Measurements from ENCODE around the gene CD7. TPM values are rescaled to one million over a fixed set of nuclear protein-coding genes. Genes with fewer than 3 reads are reported as not detected.
"Not testable (repeated sequence)": the region's sequence is repeated elsewhere in the genome, so short reads cannot be mapped to it uniquely, and the experiment has no call there.

CD7 gene
- total RNA-seq, 1 donor from 2014 or later, result 0.27 TPM

GRCh38 chr17:82350182-82351030, 33.0 kb upstream of the CD7 start:
- H3K4me3 Mint-ChIP-seq (ENCODE audit: unreplicated experiment), result no peak overlapping the region
- no peaks in the 10 kb centered on the region for H3K4me1 Mint-ChIP-seq (ENCODE audit: low read depth, unreplicated experiment)
- no peak overlapping the region for H3K27ac Mint-ChIP-seq (ENCODE audit: unreplicated experiment)
- peaks cover 6% of the 10 kb centered on the region for H3K27me3 Mint-ChIP-seq (ENCODE audit: unreplicated experiment)
- TF ChIP-seq, protein P1, sequence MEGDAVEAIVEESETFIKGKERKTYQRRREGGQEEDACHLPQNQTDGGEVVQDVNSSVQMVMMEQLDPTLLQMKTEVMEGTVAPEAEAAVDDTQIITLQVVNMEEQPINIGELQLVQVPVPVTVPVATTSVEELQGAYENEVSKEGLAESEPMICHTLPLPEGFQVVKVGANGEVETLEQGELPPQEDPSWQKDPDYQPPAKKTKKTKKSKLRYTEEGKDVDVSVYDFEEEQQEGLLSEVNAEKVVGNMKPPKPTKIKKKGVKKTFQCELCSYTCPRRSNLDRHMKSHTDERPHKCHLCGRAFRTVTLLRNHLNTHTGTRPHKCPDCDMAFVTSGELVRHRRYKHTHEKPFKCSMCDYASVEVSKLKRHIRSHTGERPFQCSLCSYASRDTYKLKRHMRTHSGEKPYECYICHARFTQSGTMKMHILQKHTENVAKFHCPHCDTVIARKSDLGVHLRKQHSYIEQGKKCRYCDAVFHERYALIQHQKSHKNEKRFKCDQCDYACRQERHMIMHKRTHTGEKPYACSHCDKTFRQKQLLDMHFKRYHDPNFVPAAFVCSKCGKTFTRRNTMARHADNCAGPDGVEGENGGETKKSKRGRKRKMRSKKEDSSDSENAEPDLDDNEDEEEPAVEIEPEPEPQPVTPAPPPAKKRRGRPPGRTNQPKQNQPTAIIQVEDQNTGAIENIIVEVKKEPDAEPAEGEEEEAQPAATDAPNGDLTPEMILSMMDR (IDR thresholded peaks at IDR 0.05; ENCODE audit: partially characterized antibody, unreplicated experiment), result no peak
- no peak for DNase-seq
- no peaks in the 10 kb centered on the region for H3K9me3 Mint-ChIP-seq (ENCODE audit: unreplicated experiment)
- H3K36me3 Mint-ChIP-seq (ENCODE audit: unreplicated experiment), result no peaks in the 10 kb centered on the region

- TF ChIP-seq, protein P1 (IDR thresholded peaks at IDR 0.05; ENCODE audit: partially characterized antibody, unreplicated experiment), result peak; percentile 14
- Mint-ChIP-seq H3K36me3 (ENCODE audit: unreplicated experiment) (no peaks in the 10 kb centered on the region), H3K9me3 (ENCODE audit: unreplicated experiment) (no peaks in the 10 kb centered on the region), H3K27me3 (ENCODE audit: unreplicated experiment) (peaks cover 2% of the 10 kb centered on the region), H3K4me3 (ENCODE audit: unreplicated experiment) (no peak overlapping the region), H3K27ac (ENCODE audit: unreplicated experiment) (peak overlapping the region; percentile 12), H3K4me1 (ENCODE audit: low read depth, unreplicated experiment) (no peaks in the 10 kb centered on the region)
- no peak for DNase-seq
These were observed 31.9 kb upstream of the CD7 start for GRCh38 chr17:82349287-82349701.

- TF ChIP-seq, protein P1 (IDR thresholded peaks at IDR 0.05; ENCODE audit: partially characterized antibody, unreplicated experiment), result no peak
- Mint-ChIP-seq H3K9me3 (ENCODE audit: unreplicated experiment) (no peaks in the 10 kb centered on the region), H3K27me3 (ENCODE audit: unreplicated experiment) (peaks cover 2% of the 10 kb centered on the region), H3K27ac (ENCODE audit: unreplicated experiment) (no peak overlapping the region), H3K36me3 (ENCODE audit: unreplicated experiment) (no peaks in the 10 kb centered on the region), H3K4me1 (ENCODE audit: low read depth, unreplicated experiment) (no peaks in the 10 kb centered on the region), H3K4me3 (ENCODE audit: unreplicated experiment) (no peak overlapping the region)
- no peak for DNase-seq
These were observed 31.5 kb upstream of the CD7 start for GRCh38 chr17:82348866-82349265.

GRCh38 chr17:82348434-82348833, 31.0 kb upstream of the CD7 start:
- Mint-ChIP-seq H3K27ac (ENCODE audit: unreplicated experiment) (no peak overlapping the region), H3K4me3 (ENCODE audit: unreplicated experiment) (no peak overlapping the region), H3K27me3 (ENCODE audit: unreplicated experiment) (peaks cover 2% of the 10 kb centered on the region), H3K4me1 (ENCODE audit: low read depth, unreplicated experiment) (no peaks in the 10 kb centered on the region), H3K36me3 (ENCODE audit: unreplicated experiment) (no peaks in the 10 kb centered on the region), H3K9me3 (ENCODE audit: unreplicated experiment) (no peaks in the 10 kb centered on the region)
- TF ChIP-seq, protein P1 (IDR thresholded peaks at IDR 0.05; ENCODE audit: partially characterized antibody, unreplicated experiment), result no peak
- DNase-seq, result no peak

- not testable (repeated sequence) for H3K27me3 Mint-ChIP-seq (ENCODE audit: unreplicated experiment); H3K4me1 Mint-ChIP-seq (ENCODE audit: low read depth, unreplicated experiment); H3K4me3 Mint-ChIP-seq (ENCODE audit: unreplicated experiment); DNase-seq; H3K36me3 Mint-ChIP-seq (ENCODE audit: unreplicated experiment); H3K9me3 Mint-ChIP-seq (ENCODE audit: unreplicated experiment); H3K27ac Mint-ChIP-seq (ENCODE audit: unreplicated experiment)
These were observed 30.6 kb upstream of the CD7 start for GRCh38 chr17:82347994-82348393.
